HEK293 (cell line): Measurements from ENCODE around the gene KCTD2.

ENCODE experiments used
- CTCF ChIA-PET: fragments of 350-600 bp; formaldehyde crosslinking; extraction: SDS; loops from one replicate; lab custom pipeline; 2021; ENCODE audit warnings: antibody characterized with exemption; lab: Yijun Ruan, JAX
- POLR2A ChIA-PET: fragments of 300-600 bp; formaldehyde crosslinking; extraction: SDS; loops from one replicate; lab custom pipeline; 2020; ENCODE audit warnings: antibody characterized with exemption, inconsistent platforms; lab: Yijun Ruan, JAX
- H3K27ac ChIP-seq: fragments of 200-500 bp; sonication (Bioruptor generic); 2 replicates; pipeline ENCODE4 v1.5.1; 2014; ENCODE audit warnings: low read depth, low read length, control low read depth, inconsistent platforms; ENCODE audit errors: extremely low read depth
- H3K36me3 ChIP-seq, 2 experiments: fragments of 200-500 bp in 1 of 2; sonication (Bioruptor generic) in 1 of 2; 1 replicate in 1 of 2; 2 replicates in 1 of 2; pipeline ENCODE4 v1.5.1; 2014 to 2017; ENCODE audit warnings: inconsistent platforms in 2 of 2, low read length in 2 of 2; ENCODE audit not compliant: control insufficient read depth in 2 of 2, insufficient read depth in 1 of 2
- H3K4me1 ChIP-seq: fragments of 200-500 bp; sonication (Bioruptor generic); 2 replicates; pipeline ENCODE4 v1.5.1; 2014; ENCODE audit warnings: mild to moderate bottlenecking, low read length, inconsistent platforms; ENCODE audit not compliant: control insufficient read depth, insufficient read depth
- H3K4me3 ChIP-seq: 2 replicates; pipeline ENCODE4 v1.5.1; 2011; ENCODE audit warnings: low read depth, mild to moderate bottlenecking, control low read depth, low read length, moderate library complexity
- H3K9me3 ChIP-seq: fragments of 200-500 bp; sonication (Bioruptor generic); 2 replicates; pipeline ENCODE4 v1.5.1; 2014; ENCODE audit warnings: low read depth, low read length, inconsistent platforms; ENCODE audit not compliant: control insufficient read depth, insufficient read depth
- GLI4 ChIP-seq: fragments of 450-650 bp; formaldehyde crosslinking; IDR thresholded peaks from 2 replicates; pipeline ENCODE4 v1.5.1; 2016; ENCODE audit warnings: missing biosample characterization, missing genetic modification characterization
- HIC1 ChIP-seq: fragments of 450-650 bp; formaldehyde crosslinking; IDR thresholded peaks from 2 replicates; pipeline ENCODE4 v1.5.1; 2016; ENCODE audit warnings: missing biosample characterization, missing genetic modification characterization
- HOXA7 ChIP-seq: sonication (generic); formaldehyde crosslinking; IDR thresholded peaks from 2 replicates; pipeline ENCODE4 v1.8.1; 2022; ENCODE audit warnings: missing genetic modification reagents, borderline replicate concordance
- KLF10 ChIP-seq: fragments of 450-650 bp; IDR thresholded peaks from 2 replicates; pipeline ENCODE4 v1.5.1; 2018; ENCODE audit warnings: missing biosample characterization, mild to moderate bottlenecking, missing genetic modification characterization
- TCF7L2 ChIP-seq: IDR thresholded peaks from 2 replicates; pipeline ENCODE4 v1.6.1; 2011; ENCODE audit warnings: low read depth, mild to moderate bottlenecking, inconsistent platforms, low read length, moderate library complexity, borderline replicate concordance
- WT1 ChIP-seq: fragments of 450-650 bp; formaldehyde crosslinking; IDR thresholded peaks from 2 replicates; pipeline ENCODE4 v1.5.1; 2016; ENCODE audit warnings: missing biosample characterization, missing genetic modification characterization
- ZBTB1 ChIP-seq: fragments of 450-650 bp; formaldehyde crosslinking; IDR thresholded peaks from 2 replicates; pipeline ENCODE4 v1.5.1; 2016; ENCODE audit warnings: missing biosample characterization, missing genetic modification characterization
- ZBTB48 ChIP-seq: fragments of 450-650 bp; formaldehyde crosslinking; IDR thresholded peaks from 2 replicates; pipeline ENCODE4 v1.5.1; 2016; ENCODE audit warnings: missing biosample characterization, missing genetic modification characterization
- ZBTB8A ChIP-seq: fragments of 450-650 bp; formaldehyde crosslinking; IDR thresholded peaks from 2 replicates; pipeline ENCODE4 v1.5.1; 2016; ENCODE audit warnings: missing biosample characterization, missing genetic modification characterization
- ZNF10 ChIP-seq: fragments of 450-650 bp; formaldehyde crosslinking; IDR thresholded peaks from 2 replicates; pipeline ENCODE4 v1.5.1; 2017; ENCODE audit warnings: missing biosample characterization, missing genetic modification characterization
- ZNF184 ChIP-seq: fragments of 450-650 bp; IDR thresholded peaks from 2 replicates; pipeline ENCODE4 v1.5.1; 2018; ENCODE audit warnings: missing biosample characterization, mild to moderate bottlenecking, missing genetic modification characterization
- ZNF24 ChIP-seq: fragments of 450-650 bp; formaldehyde crosslinking; IDR thresholded peaks from 2 replicates; pipeline ENCODE4 v1.5.1; 2016; ENCODE audit warnings: missing biosample characterization, missing genetic modification characterization
- ZNF292 ChIP-seq: fragments of 450-650 bp; formaldehyde crosslinking; IDR thresholded peaks from 2 replicates; pipeline ENCODE4 v1.5.1; 2016; ENCODE audit warnings: low read depth, missing biosample characterization, missing genetic modification characterization, borderline replicate concordance
- ZNF335 ChIP-seq: fragments of 450-650 bp; formaldehyde crosslinking; conservative IDR thresholded peaks from 2 replicates; pipeline ENCODE4 v1.5.1; 2016; ENCODE audit warnings: missing biosample characterization, missing genetic modification characterization
- ZNF394 ChIP-seq: fragments of 450-650 bp; formaldehyde crosslinking; IDR thresholded peaks from 2 replicates; pipeline ENCODE4 v1.5.1; 2016; ENCODE audit warnings: missing biosample characterization, missing genetic modification characterization, mild to moderate bottlenecking, moderate library complexity, borderline replicate concordance
- ZNF48 ChIP-seq: fragments of 450-650 bp; formaldehyde crosslinking; IDR thresholded peaks from 2 replicates; pipeline ENCODE4 v1.5.1; 2016; ENCODE audit warnings: missing biosample characterization, missing genetic modification characterization
- ZNF529 ChIP-seq: fragments of 450-650 bp; formaldehyde crosslinking; IDR thresholded peaks from 2 replicates; pipeline ENCODE4 v1.5.1; 2017; ENCODE audit warnings: missing genetic modification characterization, missing biosample characterization; ENCODE audit not compliant: insufficient replicate concordance
- ZNF548 ChIP-seq: fragments of 450-650 bp; formaldehyde crosslinking; IDR thresholded peaks from 2 replicates; pipeline ENCODE4 v1.5.1; 2016; ENCODE audit warnings: missing biosample characterization, missing genetic modification characterization
- ZNF558 ChIP-seq: fragments of 450-650 bp; formaldehyde crosslinking; IDR thresholded peaks from 2 replicates; pipeline ENCODE4 v1.5.1; 2016; ENCODE audit warnings: missing biosample characterization, missing genetic modification characterization
- ZNF580 ChIP-seq: fragments of 450-650 bp; formaldehyde crosslinking; IDR thresholded peaks from 2 replicates; pipeline ENCODE4 v1.5.1; 2016; ENCODE audit warnings: missing biosample characterization, missing genetic modification characterization
- ZNF658 ChIP-seq: fragments of 450-650 bp; formaldehyde crosslinking; IDR thresholded peaks from 2 replicates; pipeline ENCODE4; 2016; ENCODE audit warnings: missing biosample characterization, missing genetic modification characterization
- ZNF664 ChIP-seq: fragments of 450-650 bp; formaldehyde crosslinking; IDR thresholded peaks from 2 replicates; pipeline ENCODE4 v1.5.1; 2016; ENCODE audit warnings: missing biosample characterization, missing genetic modification characterization
- ZNF747 ChIP-seq: fragments of 450-650 bp; formaldehyde crosslinking; IDR thresholded peaks from 2 replicates; pipeline ENCODE4 v1.5.1; 2016; ENCODE audit warnings: missing biosample characterization, missing genetic modification characterization
- ZNF777 ChIP-seq: fragments of 450-650 bp; formaldehyde crosslinking; IDR thresholded peaks from 2 replicates; pipeline ENCODE4 v1.5.1; 2017; ENCODE audit warnings: missing biosample characterization, missing genetic modification characterization, borderline replicate concordance
- ZSCAN18 ChIP-seq: fragments of 450-650 bp; formaldehyde crosslinking; IDR thresholded peaks from 2 replicates; pipeline ENCODE4 v1.5.1; 2016; ENCODE audit warnings: missing biosample characterization, missing genetic modification characterization
- ZSCAN30 ChIP-seq: fragments of 450-650 bp; IDR thresholded peaks from 2 replicates; pipeline ENCODE4 v1.5.1; 2018; ENCODE audit warnings: missing biosample characterization, mild to moderate bottlenecking, missing genetic modification characterization, moderate library complexity
- TF ChIP-seq, protein P1 (sequence below): fragments of 450-650 bp; formaldehyde crosslinking; IDR thresholded peaks from 2 replicates; pipeline ENCODE4 v1.5.1; 2016; ENCODE audit warnings: missing biosample characterization, missing genetic modification characterization
- TF ChIP-seq, protein P2 (sequence below): fragments of 450-650 bp; formaldehyde crosslinking; IDR thresholded peaks from 2 replicates; pipeline ENCODE4 v1.5.1; 2016; ENCODE audit warnings: missing biosample characterization, missing genetic modification characterization

Gene KCTD2

DNA sequence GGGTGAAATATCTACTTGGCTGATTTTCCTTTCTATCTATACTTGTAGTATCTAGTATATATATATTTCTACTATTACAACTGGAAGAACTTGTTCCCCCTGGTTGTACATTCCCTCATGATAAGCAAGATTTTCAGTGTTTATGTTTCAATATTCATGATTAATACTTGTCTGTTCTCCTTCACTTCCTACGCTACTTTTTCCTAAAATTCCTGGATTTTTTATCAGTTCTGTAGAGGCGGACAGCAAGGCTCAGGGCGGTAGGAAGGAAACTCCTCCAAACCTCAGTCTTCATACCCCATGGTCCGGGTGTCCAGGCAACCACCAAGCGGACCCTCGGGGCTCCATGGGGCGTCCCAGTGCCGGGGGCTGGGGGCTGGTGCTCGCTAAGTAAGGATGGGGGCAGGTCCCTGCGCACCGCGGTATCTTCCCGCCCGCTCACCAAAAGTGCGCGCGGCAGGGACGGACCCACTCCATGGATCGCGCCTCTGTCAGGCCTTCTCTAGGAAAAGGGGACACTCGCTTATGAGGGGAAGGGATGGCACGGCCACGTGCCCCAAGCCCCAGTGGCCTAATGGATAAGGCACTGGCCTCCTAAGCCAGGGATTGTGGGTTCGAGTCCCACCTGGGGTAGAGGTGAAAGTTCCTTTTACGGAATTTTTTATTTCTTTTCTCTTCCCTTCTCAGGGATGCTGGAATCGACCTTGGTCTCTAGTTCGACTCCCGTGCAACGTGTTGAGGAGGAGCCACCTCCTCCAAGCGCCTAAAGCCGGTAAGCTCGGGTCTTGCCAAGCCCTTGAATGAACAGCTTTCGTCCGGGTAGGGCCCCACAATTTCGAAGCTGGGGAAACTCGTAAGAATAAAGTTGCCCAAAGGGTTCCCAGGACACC is 13.4 kb upstream of the KCTD2 start (continued):
- TF ChIP-seq ZSCAN30 (tag by site-specific recombination) (peak; percentile 89), HIC1 (peak; percentile 33; the same call in 1 of the 2 replicates), ZNF580 (tag by site-specific recombination) (peak; percentile 73), ZNF529 (tag by site-specific recombination) (no peak), ZNF558 (tag by site-specific recombination) (no peak), HOXA7 (CRISPR knock-in tag) (no peak), ZBTB48 (peak; percentile 81), ZNF335 (tag by site-specific recombination) (no peak; the same call in 1 of the 2 replicates)

DNA sequence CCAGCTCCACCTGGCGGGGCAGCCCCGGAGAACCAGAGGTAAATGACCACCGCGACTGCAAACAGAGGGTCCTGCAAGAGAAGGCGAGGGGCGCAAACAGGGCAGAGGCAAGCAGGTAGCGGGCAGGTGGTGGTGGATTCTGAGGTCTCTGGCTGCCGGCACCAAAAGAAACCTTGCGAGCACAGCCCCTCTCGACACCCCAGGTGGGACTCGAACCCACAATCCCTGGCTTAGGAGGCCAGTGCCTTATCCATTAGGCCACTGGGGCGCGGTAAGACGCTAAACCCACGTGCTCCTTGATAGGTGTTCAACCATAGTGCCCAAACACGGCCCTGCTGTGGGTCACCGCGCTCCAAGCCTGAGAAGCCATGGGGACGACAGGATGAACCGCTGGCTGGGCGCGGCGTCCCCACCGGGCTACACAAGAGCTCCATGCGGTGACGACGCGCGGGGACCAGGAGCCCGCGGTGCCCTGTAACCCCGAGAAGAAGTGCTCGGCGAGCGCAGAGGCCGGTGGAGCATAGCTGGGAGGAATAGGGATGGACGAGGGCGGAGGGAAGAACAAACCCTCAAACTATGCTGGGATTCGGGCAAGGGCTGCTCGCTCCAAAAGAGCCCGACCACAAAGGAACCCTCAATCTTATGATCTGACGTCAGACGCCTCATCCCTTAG is 12.7 kb upstream of the KCTD2 start:
- POLR2A ChIA-PET = interaction anchor here (0.5 to 3.6 kb wide), 23 partner anchors 14 to 1165 kb away, joined by 3 to 46 read pairs (median 8); partner anchors contain the start of genes ATP5PD, CDR2L, FDXR and HID1
- Histone ChIP-seq H3K36me3 (peaks cover 0 to 11% of the 10 kb centered on the region in 2 experiments; a peak in 2 of 3 replicates), H3K27ac (peak overlapping the region; percentile 94), H3K4me1 (peaks cover 19% of the 10 kb centered on the region), H3K9me3 (no peaks in the 10 kb centered on the region), H3K4me3 (peak overlapping the region; percentile 60)
- CTCF ChIA-PET = interaction anchor here (0.6 to 3.3 kb wide), 13 partner anchors 15 to 174 kb away, joined by 3 to 15 read pairs (median 4); partner anchors contain the start of genes CDR2L, MRPL58 and OTOP2
- TF ChIP-seq ZNF747 (tag by site-specific recombination) (no peak), ZNF184 (tag by site-specific recombination) (no peak; the same call in 1 of the 2 replicates), ZNF548 (no peak), ZBTB8A (tag by site-specific recombination) (peak; percentile 97), ZNF394 (tag by site-specific recombination) (no peak; the same call in 1 of the 2 replicates), KLF10 (no peak), TCF7L2 (no peak), ZSCAN18 (tag by site-specific recombination) (no peak; the same call in 1 of the 2 replicates), ZNF292 (tag by site-specific recombination) (no peak), GLI4 (tag by site-specific recombination) (no peak), ZNF777 (no peak), ZNF10 (tag by site-specific recombination) (peak; percentile 16; the same call in 1 of the 2 replicates), ZBTB1 (no peak), ZNF658 (tag by site-specific recombination) (no peak), WT1 (tag by site-specific recombination) (peak; percentile 40; the same call in 1 of the 2 replicates), ZNF24 (peak; percentile 33; the same call in 1 of the 2 replicates), ZSCAN30 (tag by site-specific recombination) (peak; percentile 96), ZNF664 (tag by site-specific recombination) (no peak), ZNF48 (no peak)
- TF ChIP-seq, protein P1, sequence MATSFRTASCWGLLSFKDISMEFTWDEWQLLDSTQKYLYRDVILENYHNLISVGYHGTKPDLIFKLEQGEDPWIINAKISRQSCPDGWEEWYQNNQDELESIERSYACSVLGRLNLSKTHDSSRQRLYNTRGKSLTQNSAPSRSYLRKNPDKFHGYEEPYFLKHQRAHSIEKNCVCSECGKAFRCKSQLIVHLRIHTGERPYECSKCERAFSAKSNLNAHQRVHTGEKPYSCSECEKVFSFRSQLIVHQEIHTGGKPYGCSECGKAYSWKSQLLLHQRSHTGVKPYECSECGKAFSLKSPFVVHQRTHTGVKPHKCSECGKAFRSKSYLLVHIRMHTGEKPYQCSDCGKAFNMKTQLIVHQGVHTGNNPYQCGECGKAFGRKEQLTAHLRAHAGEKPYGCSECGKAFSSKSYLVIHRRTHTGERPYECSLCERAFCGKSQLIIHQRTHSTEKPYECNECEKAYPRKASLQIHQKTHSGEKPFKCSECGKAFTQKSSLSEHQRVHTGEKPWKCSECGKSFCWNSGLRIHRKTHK (tag by site-specific recombination) = no peak
- TF ChIP-seq, protein P2, sequence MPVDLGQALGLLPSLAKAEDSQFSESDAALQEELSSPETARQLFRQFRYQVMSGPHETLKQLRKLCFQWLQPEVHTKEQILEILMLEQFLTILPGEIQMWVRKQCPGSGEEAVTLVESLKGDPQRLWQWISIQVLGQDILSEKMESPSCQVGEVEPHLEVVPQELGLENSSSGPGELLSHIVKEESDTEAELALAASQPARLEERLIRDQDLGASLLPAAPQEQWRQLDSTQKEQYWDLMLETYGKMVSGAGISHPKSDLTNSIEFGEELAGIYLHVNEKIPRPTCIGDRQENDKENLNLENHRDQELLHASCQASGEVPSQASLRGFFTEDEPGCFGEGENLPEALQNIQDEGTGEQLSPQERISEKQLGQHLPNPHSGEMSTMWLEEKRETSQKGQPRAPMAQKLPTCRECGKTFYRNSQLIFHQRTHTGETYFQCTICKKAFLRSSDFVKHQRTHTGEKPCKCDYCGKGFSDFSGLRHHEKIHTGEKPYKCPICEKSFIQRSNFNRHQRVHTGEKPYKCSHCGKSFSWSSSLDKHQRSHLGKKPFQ (tag by site-specific recombination) = peak; percentile 13; the same call in 1 of the 2 replicates
